ENCODE data around the gene DPM2.

DPM2 gene

DNA sequence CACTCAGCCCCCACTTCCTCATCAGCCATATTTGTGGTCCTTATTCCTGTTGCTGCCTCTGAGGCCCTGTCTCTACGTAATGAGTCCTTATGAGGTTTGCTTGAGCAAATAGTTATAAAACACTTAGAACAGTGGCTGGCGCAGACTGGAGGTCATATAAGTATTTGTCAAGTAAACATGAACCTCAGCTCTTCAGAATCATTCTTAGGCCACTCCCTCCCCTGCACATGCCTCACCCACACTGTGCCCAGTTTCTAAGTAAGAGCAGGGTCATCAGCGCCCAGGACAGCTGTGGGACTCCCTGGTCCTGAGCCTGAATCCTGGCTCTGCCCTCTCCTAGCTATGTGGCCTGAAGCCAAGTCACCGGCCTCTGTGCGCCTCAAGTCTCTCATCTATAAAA is 24.8 kb downstream of the DPM2 start:
- CTCF ChIA-PET, result interaction anchor here (1.1 to 1.7 kb wide), 2 partner anchors 9 to 205 kb away, joined by 4 to 5 read pairs; no protein-coding TSS in a partner anchor
- no peak for DNase-seq (ENCODE audit: low read depth, low spot score)
- POLR2A ChIA-PET, result no interaction called here
- no peak overlapping the region for H3K4me3 ChIP-seq (ENCODE audit: low read depth, low read length)
- TF ChIP-seq, protein P1, sequence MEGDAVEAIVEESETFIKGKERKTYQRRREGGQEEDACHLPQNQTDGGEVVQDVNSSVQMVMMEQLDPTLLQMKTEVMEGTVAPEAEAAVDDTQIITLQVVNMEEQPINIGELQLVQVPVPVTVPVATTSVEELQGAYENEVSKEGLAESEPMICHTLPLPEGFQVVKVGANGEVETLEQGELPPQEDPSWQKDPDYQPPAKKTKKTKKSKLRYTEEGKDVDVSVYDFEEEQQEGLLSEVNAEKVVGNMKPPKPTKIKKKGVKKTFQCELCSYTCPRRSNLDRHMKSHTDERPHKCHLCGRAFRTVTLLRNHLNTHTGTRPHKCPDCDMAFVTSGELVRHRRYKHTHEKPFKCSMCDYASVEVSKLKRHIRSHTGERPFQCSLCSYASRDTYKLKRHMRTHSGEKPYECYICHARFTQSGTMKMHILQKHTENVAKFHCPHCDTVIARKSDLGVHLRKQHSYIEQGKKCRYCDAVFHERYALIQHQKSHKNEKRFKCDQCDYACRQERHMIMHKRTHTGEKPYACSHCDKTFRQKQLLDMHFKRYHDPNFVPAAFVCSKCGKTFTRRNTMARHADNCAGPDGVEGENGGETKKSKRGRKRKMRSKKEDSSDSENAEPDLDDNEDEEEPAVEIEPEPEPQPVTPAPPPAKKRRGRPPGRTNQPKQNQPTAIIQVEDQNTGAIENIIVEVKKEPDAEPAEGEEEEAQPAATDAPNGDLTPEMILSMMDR (IDR thresholded peaks at IDR 0.05; ENCODE audit: insufficient read depth, low read length, missing control alignments), result no peak

DNA sequence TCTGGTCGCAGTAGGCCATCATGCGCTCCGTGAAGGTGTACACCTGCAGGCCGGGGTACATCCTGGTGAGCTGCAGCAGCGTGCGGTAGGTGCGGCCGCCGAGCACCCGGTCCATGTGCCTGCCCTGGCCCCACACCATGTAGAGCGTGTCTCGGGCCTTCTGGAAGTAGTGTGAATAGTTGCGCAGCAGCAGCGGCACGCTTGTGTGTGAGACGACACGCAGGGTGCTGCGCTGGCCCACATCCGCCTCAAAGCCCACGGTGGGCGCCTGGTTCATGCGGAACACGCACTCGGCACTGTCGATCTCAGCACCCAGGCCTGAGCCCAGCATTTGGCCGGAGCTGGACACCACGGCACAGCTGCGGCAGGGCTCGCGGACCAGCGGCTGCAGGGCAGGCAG is 25.4 kb downstream of the DPM2 start:
- TF ChIP-seq, protein P1 (IDR thresholded peaks at IDR 0.05; ENCODE audit: insufficient read depth, low read length, missing control alignments), result no peak
- H3K4me3 ChIP-seq (ENCODE audit: low read depth, low read length), result no peak overlapping the region
- CTCF ChIA-PET, result interaction anchor here (1.1 to 1.7 kb wide), 2 partner anchors 8 to 205 kb away, joined by 4 to 5 read pairs; no protein-coding TSS in a partner anchor
- DNase-seq (ENCODE audit: low read depth, low spot score), result no peak
- POLR2A ChIA-PET, result no interaction called here

DNA sequence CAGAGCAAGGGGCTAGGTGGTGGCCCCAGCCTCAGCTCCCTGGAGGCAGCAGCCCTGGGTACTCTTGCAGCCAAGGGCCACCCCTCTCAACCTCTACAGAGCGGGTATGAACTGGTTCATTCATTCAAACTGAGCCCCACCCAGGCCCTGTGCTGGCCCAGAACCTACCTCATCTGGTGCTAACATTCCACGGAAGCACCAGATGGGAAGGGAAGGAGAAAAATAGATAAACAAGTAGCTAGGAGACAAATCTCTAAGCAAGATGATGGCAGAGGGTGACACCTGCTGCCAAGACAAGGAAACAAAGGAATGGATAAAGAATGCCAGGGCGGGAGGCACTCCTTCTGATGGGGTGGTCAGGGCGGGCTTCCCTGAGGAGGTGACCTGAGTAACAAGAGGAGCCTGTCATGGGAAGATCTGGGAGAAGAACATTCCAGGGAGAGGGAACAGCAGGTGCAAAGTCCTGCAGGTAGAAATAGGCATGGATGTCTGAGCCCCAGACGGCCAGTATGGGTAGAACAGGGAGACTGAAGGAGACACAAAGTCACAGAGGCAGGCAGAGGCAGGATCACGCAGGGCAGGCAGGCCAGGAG is 26.9 kb downstream of the DPM2 start:
- no peak for DNase-seq (ENCODE audit: low read depth, low spot score)
- TF ChIP-seq, protein P1 (IDR thresholded peaks at IDR 0.05; ENCODE audit: insufficient read depth, low read length, missing control alignments), result no peak
- no peak overlapping the region for H3K4me3 ChIP-seq (ENCODE audit: low read depth, low read length)
- ChIA-PET CTCF (interaction anchor here (0.6 to 1.8 kb wide), 2 partner anchors 123 to 207 kb away, joined by 3 to 5 read pairs; no protein-coding TSS in a partner anchor), POLR2A (no interaction called here)

DNA sequence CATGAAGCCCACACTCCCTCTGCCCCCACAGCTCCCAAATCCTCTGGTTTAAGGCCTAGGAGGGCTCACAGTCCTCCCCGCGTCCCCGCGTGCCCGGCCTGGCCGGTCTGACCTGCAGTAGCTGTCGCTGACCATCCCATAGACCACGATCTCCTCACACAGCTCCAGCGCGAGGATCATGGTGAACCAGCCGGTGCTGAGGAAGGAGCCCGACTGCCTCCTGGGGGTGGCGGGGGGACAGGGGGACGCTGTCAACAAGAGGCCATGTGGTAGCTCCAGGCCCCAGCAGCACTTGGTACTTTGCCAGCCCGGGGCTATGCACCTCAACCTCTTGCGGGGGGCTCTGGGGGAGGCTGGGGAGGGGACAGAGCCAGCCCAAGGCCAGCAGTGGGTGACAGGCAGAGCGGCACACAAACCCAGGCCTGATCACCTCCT is 27.8 kb downstream of the DPM2 start:
- TF ChIP-seq, protein P1 (IDR thresholded peaks at IDR 0.05; ENCODE audit: insufficient read depth, low read length, missing control alignments), result no peak
- ChIA-PET POLR2A (no interaction called here), CTCF (interaction anchor here (0.6 to 1.8 kb wide), 3 partner anchors 122 to 206 kb away, joined by 3 to 5 read pairs (median 4); partner anchors contain the start of gene TOR2A)
- DNase-seq (ENCODE audit: low read depth, low spot score), result no peak
- no peak overlapping the region for H3K4me3 ChIP-seq (ENCODE audit: low read depth, low read length)

DNA sequence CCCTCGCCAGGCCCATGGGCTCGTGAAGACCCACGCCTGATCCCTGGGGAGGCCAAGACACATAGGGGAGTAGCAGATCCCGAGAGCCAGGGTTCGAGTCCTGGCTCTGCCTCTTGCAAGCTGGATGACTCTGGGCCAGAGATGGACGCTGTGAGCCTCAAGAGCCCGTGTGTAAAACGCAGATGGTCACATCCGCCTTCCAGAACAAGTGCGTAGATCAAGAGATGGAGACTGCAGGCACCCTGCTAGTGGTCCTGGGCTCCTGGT is 29.1 kb downstream of the DPM2 start:
- POLR2A ChIA-PET, result no interaction called here
- no peak overlapping the region for H3K4me3 ChIP-seq (ENCODE audit: low read depth, low read length)
- DNase-seq (ENCODE audit: low read depth, low spot score), result no peak
- TF ChIP-seq, protein P1 (IDR thresholded peaks at IDR 0.05; ENCODE audit: insufficient read depth, low read length, missing control alignments), result no peak
- CTCF ChIA-PET, result no interaction called here

DNA sequence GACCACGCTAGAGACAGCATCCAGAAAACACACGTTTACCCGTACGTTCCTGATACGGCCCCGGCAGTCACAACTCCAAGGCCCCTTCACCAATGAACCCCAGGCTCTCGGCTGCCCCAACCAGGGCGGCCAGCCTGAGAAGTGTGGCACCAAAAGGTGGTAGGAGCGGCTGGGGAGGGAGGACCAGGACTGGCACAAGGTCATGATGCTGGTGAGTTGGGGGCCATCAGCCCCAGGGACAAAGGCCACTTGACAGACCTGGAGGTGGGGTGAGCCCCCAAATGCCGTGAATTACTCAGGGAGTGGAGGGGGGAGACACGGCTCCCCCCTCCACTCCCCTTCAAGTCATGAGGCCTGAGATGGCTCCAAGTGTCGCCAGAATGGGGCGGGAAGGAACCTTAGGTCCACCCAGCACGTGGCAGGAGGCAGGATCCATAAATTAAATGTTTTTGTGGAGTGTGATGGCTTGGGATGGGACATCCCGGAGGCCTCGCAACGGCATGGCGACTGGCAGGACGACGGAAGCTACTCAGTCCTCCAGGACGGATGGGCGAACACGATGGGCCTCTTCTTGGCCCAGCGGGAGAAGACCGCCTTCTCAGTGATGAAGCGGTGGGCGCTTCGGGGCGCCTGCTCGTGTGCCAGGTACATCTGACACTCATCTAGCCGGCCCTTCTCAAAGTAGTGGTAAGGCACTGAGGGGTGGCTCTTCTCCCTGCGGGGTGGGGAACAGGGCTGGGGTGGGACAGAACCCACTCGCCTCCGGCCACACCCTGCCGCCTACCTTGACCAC is 29.6 kb downstream of the DPM2 start:
- ChIA-PET POLR2A (no interaction called here), CTCF (no interaction called here)
- H3K4me3 ChIP-seq (ENCODE audit: low read depth, low read length), result no peak overlapping the region
- TF ChIP-seq, protein P1 (IDR thresholded peaks at IDR 0.05; ENCODE audit: insufficient read depth, low read length, missing control alignments), result no peak
- DNase-seq (ENCODE audit: low read depth, low spot score), result no peak
